Measurements from ENCODE around the gene WNT7B.

The WNT7B gene

GRCh38 chr22:45878901-45879551 lies 97.9 kb downstream of the WNT7B start:
- FAIRE-seq (no peak), DNase-seq (ENCODE audit: insufficient read length, low spot score) (no peak)
- no peak for TF ChIP-seq CTCF (IDR thresholded peaks at IDR 0.05; ENCODE audit: insufficient read depth, missing control alignments)

- no peak for FAIRE-seq
- DNase-seq (ENCODE audit: insufficient read length, low spot score) = peak; percentile 28
- TF ChIP-seq CTCF (IDR thresholded peaks at IDR 0.05; ENCODE audit: insufficient read depth, missing control alignments) = no peak
Measured at GRCh38 chr22:45878051-45878781, 98.7 kb downstream of the WNT7B start.

GRCh38 chr22:45877651-45878050 lies 99.3 kb downstream of the WNT7B start:
- FAIRE-seq = no peak
- DNase-seq (ENCODE audit: insufficient read length, low spot score) = no peak

GRCh38 chr22:45877036-45877380 lies 100.0 kb downstream of the WNT7B start:
- DNase-seq (ENCODE audit: insufficient read length, low spot score) (no peak), FAIRE-seq (no peak)
- TF ChIP-seq CTCF (IDR thresholded peaks at IDR 0.05; ENCODE audit: insufficient read depth, missing control alignments) = no peak

More at GRCh38 chr22:45877651-45878050, 99.3 kb downstream of the WNT7B start:
- TF ChIP-seq CTCF (IDR thresholded peaks at IDR 0.05; ENCODE audit: insufficient read depth, missing control alignments) = no peak

- no peak for FAIRE-seq
- no peak for DNase-seq (ENCODE audit: insufficient read length, low spot score)
- no peak for TF ChIP-seq CTCF (IDR thresholded peaks at IDR 0.05; ENCODE audit: insufficient read depth, missing control alignments)
Measured at GRCh38 chr22:45876136-45877035, 100.6 kb downstream of the WNT7B start.

GRCh38 chr22:45872659-45873263 lies 104.2 kb downstream of the WNT7B start:
- TF ChIP-seq CTCF (IDR thresholded peaks at IDR 0.05; ENCODE audit: insufficient read depth, missing control alignments) = no peak
- no peak for DNase-seq (ENCODE audit: insufficient read length, low spot score)
- FAIRE-seq = no peak
